ENCODE measurements around the gene SLC25A21.
"Not testable (repeated sequence)": the region's sequence is repeated elsewhere in the genome, so short reads cannot be mapped to it uniquely, and the experiment has no call there.

SLC25A21 gene

GRCh38 chr14:36935976-36936678, 236.3 kb downstream of the SLC25A21 start:
- no peak for DNase-seq

GRCh38 chr14:36934304-36934703, 238.1 kb downstream of the SLC25A21 start:
- DNase-seq: no peak

- no peak for DNase-seq
Measured at GRCh38 chr14:36931791-36932190, 240.6 kb downstream of the SLC25A21 start.

- DNase-seq: no peak
Measured at GRCh38 chr14:36928432-36928831, 244.0 kb downstream of the SLC25A21 start.

- no peak for DNase-seq
Measured at GRCh38 chr14:36925094-36925493, 247.3 kb downstream of the SLC25A21 start.

- no peak for DNase-seq
Measured at GRCh38 chr14:36916668-36917067, 255.7 kb downstream of the SLC25A21 start.

- no peak for DNase-seq
Measured at GRCh38 chr14:36915081-36915480, 257.3 kb downstream of the SLC25A21 start.

GRCh38 chr14:36910578-36910977, 261.8 kb downstream of the SLC25A21 start:
- no peak for DNase-seq

GRCh38 chr14:36905272-36905888, 267.0 kb downstream of the SLC25A21 start:
- no peak for DNase-seq

- no peak for DNase-seq
Measured at GRCh38 chr14:36901861-36902260, 270.5 kb downstream of the SLC25A21 start.

- DNase-seq: no peak
Measured at GRCh38 chr14:36900846-36901245, 271.6 kb downstream of the SLC25A21 start.

- DNase-seq: not testable (repeated sequence)
Measured at GRCh38 chr14:36896300-36896699, 276.1 kb downstream of the SLC25A21 start.

GRCh38 chr14:36884049-36884448, 288.4 kb downstream of the SLC25A21 start:
- DNase-seq: no peak

GRCh38 chr14:36880276-36880675, 292.1 kb downstream of the SLC25A21 start:
- DNase-seq: no peak

- no peak for DNase-seq
Measured at GRCh38 chr14:36879558-36879957, 292.8 kb downstream of the SLC25A21 start.

- no peak for DNase-seq
Measured at GRCh38 chr14:36874396-36875138, 297.8 kb downstream of the SLC25A21 start.

- DNase-seq: no peak
Measured at GRCh38 chr14:36870776-36871175, 301.6 kb downstream of the SLC25A21 start.

GRCh38 chr14:36869125-36869524, 303.3 kb downstream of the SLC25A21 start:
- DNase-seq: no peak

- no peak for DNase-seq
Measured at GRCh38 chr14:36866867-36867266, 305.5 kb downstream of the SLC25A21 start.

GRCh38 chr14:36863271-36863670, 309.1 kb downstream of the SLC25A21 start:
- no peak for DNase-seq

GRCh38 chr14:36862237-36862636, 310.2 kb downstream of the SLC25A21 start:
- not testable (repeated sequence) for DNase-seq

- DNase-seq: no peak
Measured at GRCh38 chr14:36860831-36861230, 311.6 kb downstream of the SLC25A21 start.

- no peak for DNase-seq
Measured at GRCh38 chr14:36859119-36859518, 313.3 kb downstream of the SLC25A21 start.

- DNase-seq: no peak
Measured at GRCh38 chr14:36857842-36858445, 314.5 kb downstream of the SLC25A21 start.
